GM18498 (cell line): ENCODE data around the gene TSEN54.
A peak's percentile ranks its signal among the peaks of the same experiment; 100 is the strongest.
"Not testable (repeated sequence)": the region's sequence is repeated elsewhere in the genome, so short reads cannot be mapped to it uniquely, and the experiment has no call there.

Experiments
- ATAC-seq: cut with Tn5 transposase; IDR thresholded peaks from one replicate; pipeline ENCODE4 v1.9.1; 2021; ENCODE audit warnings: mild to moderate bottlenecking, moderate library complexity; ENCODE audit not compliant: unreplicated experiment

The TSEN54 gene

DNA sequence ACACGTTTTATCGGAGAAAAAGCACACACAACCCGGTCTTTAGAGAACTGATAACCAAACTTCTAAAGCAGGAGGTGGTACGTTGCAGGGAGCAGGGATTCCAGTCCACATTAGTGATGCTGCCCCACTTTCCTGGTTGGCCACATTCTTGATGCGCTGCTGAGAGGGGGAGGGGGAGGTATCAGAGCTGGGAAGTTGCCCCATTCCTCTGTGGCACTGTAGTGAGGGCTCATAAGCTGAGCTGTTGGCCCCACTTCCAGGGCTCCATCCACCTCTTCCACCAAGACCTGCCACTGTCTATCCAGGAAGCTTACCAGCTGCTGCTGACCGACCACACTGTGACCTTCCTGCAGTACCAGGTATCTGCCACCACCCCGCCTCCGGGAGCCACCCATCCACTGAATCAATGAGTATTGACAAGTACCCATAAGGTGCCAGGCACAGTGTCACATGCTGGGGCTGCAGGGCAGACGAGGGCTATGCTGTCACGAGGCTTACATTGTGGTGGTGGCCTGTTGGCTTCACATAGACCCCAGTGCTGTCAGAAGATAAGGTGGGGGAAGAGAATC, 1.1 kb downstream of the TSEN54 start:
- ATAC-seq, result no peak

DNA sequence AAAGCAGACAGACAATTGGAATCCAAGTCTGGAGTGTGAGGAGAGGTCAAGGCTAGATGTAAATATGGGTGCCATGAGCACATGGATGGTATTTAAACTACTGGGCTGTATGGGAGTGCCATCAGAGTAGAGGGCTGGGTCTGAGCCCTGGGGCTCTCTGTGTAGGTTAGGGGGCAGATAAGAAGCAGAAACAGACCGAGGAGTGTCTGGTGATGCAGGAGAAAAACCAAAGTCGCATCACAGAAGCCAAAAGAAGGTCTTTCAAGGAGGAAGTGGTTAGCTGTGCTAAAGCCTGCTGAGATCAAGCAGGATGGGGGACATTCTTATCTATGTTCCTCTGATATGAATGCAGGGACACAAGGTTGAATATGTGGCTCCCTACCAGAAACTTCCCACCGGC, 1.9 kb downstream of the TSEN54 start:
- no peak for ATAC-seq

DNA sequence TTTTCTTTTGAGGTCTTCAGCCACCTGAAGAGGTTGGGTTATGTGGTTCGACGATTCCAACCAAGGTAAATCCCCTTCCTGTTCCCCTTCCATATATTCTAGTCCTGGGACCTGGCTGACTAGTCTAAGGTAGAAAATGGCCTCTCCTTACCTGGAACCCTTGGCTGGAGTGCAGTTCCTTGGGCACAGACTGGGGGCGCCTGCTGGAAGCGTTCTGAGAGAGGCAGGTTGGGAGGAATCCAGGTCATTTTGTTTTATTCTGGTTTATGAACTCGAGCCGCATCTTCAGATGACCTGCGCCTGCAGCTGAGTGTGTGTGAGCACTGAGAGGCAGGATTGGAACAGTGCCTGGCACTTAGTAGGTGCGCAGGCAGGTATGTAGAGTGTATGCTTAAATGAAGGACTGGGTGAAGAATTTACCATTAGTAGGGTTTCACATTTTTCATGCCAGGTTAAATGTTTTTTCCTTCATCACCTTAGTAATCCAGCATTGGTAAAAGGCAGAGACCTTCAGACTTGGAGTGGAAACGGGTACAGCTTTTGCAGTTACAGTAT, 2.7 kb downstream of the TSEN54 start:
- no peak for ATAC-seq

DNA sequence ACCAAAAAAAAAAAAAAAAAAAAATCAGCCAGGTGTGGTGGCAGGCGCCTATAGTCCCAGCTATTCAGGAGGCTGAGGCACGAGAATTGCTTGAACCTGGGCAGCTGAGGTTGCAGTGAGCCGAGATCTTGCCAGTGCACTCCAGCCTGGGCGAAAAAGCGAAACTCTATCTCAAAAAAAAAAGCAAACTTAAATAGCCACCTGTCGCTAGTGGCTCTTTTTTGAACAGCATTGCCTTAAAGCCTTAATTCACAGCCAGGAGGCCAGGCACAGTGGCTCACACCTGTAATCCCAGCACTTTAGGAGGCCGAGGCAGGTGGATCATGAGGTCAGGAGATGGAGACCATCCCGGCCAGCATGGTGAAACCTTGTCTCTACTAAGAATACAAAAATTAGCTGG, 4.1 kb downstream of the TSEN54 start:
- ATAC-seq, result not testable (repeated sequence)

DNA sequence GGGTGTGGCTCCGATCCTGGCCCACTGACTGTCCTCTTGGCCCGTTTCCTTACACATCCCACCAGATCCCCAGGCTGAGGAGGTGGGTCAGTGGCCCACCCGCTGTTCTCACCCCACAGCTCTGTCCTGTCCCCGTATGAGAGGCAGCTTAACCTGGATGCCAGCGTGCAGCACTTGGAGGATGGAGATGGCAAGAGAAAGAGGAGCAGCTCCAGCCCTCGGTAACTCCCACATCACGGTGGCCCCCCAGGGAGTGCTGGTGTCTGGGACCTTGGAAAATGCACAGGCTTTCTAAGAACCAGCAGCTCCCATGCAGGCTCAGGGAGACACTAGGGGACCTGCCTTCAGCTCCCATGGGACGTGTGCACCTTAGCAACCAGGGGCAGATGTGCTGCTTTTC, 5.0 kb downstream of the TSEN54 start:
- no peak for ATAC-seq

DNA sequence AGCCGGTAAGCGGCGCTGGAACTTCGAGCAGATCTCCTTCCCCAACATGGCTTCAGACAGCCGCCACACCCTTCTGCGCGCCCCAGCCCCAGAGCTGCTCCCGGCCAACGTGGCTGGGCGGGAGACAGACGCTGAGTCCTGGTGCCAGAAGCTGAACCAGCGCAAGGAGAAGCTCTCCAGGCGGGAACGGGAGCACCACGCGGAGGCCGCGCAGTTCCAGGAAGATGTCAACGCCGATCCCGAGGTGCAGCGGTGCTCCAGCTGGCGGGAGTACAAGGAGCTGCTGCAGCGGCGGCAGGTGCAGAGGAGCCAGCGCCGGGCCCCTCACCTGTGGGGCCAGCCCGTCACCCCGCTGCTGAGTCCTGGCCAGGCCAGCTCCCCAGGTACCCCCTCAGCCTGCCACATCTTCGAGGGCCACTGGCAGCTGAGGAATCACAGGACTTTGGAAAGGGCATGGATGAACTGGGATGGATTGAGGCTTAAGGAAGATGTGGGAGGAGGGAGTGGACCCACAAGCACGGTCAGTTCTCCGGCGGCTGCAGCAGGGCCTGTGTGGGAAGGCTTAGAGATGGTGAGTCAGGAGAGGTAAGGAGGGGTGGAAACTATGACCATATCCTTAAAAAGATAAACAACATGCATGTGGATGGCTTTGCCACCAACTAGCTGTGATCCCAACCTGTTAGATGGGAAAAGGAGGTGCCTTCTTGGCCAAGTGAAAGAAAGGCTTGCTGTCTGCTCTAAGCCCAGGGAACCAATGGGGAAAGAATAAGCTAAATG, 5.8 kb downstream of the TSEN54 start:
- ATAC-seq, result no peak

DNA sequence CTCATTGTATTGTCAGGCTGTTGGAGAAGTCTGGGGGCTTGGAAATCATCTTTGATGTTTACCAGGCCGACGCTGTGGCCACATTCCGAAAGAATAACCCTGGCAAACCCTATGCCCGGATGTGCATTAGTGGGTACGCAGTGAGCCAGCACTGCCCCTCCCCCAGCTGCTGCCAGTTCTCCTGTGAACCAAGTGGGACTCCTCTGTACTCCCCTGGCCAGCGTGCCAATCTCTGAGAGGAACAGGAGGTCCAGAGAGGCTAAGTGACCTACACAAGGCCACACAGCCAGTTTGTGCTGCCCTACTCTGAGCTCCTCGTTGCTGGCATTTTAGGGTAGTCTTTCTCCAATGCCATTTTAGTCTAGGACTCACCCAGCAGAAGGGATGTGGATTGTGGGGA, 7.3 kb downstream of the TSEN54 start:
- ATAC-seq, result no peak

DNA sequence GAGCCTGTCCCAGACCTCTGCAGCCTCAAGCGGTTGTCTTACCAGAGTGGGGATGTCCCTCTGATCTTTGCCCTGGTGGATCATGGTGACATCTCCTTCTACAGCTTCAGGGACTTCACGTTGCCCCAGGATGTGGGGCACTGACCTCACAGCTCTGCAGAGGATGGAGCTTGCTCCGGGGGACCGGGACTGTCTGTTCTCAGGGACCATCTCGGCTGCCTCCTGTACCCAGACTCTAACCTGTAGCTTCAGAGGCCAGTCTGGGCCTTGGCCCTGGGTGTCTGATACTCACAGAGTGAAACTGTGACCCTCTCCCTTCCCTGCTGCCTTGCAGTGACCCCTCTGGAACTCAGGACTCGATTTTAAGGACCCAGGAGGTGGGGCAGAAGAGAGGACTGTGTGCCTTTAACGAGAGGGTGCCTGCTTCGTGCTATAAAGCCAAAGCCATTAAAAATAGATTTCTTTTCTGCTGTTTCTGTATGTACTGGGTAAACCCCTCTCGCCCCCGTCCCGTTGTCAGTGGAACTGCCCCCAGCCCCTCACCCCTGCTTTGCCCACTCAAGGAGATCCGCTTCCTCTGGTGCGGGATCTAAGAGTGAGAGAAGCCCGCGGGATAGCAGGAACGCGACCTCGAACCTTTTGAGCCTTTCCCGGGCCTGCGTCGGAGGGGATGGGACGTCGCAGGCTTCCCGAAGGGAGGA, 8.1 kb downstream of the TSEN54 start:
- no peak for ATAC-seq

DNA sequence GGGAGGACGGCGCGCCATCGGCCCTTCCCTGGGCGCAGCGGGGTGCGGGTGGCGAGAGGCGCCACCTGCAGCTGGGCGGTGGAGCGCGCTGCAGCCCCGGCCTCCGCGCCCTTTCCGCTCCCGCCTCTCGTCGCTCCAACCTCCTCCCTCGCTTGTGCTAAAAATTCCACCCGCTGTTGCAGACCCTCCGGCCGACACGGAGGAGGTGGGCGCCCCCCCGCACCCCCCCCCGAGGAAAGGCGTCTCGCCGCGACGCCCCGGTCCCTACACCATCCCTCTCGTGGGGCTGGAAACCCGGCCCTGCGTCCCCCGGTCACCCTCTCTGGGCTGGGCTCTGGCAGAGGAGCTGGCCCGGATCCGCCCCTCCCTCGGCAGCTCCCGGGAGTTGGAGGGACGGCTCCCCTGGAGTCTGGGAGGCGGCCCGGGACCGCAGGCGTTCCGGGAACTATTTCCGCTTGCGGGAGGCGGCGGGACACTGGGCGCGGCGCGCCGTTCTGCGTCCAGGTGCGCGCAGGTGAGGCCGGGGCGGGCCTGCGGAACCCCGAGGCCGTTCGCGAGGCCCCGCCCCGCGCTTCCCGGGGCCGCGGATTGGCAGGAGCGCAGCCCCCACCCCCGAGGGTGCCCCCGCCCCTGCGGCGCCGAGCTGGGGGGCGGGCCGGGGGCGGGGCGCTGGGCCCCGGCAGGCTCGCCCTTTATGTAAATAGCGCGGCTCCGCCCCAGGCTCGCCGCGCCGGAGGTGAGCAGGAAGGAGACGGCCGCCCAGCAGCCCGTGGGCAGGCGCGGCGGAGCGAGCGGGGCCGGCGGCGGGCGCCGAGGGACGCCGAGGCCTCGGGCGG, 8.9 kb downstream of the TSEN54 start, which contains the start of gene LLGL2:
LLGL2 (plus strand) TSS at position 728 of the 836 bp plus-strand sequence. CDS start 17,730 bp downstream, outside the sequence.
- peak; percentile 84 for ATAC-seq

DNA sequence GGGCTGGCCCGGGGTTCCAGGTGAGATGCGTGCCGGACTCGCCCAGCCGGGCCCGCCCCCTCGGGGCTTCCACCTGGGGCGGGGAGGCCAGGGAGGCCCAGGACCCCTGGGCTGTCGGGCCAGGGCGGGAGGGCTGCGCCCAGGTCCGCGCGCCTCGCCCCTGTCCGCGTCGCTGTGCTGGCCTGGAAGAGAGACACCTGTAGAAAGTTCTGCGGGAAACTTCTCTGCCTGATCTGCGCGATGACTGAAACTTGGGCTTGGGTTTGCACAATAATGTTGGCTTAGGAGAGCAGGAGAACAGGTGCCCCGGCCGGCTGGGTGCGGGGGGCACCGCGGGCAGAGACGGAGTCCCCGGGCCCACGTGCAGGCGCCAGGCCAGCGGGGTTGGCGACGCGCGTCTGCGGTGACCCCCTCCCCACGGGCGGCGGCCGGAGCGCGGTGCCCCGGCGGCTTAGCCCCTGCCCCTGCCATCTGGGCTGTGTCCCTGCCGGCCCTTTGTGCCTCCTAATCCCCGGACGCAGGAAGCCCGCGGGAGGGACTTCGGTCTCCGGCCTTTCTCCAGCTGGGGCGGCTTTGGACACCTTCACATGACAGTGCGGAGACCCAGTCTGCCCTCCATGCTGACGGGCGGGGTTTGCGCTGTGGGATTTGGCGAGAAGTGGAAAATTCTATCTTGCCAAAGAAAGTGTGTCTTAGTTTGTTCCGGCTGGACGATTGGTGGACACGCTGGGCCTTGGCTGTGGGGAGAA, 9.7 kb downstream of the TSEN54 start:
- ATAC-seq, result peak; percentile 6

DNA sequence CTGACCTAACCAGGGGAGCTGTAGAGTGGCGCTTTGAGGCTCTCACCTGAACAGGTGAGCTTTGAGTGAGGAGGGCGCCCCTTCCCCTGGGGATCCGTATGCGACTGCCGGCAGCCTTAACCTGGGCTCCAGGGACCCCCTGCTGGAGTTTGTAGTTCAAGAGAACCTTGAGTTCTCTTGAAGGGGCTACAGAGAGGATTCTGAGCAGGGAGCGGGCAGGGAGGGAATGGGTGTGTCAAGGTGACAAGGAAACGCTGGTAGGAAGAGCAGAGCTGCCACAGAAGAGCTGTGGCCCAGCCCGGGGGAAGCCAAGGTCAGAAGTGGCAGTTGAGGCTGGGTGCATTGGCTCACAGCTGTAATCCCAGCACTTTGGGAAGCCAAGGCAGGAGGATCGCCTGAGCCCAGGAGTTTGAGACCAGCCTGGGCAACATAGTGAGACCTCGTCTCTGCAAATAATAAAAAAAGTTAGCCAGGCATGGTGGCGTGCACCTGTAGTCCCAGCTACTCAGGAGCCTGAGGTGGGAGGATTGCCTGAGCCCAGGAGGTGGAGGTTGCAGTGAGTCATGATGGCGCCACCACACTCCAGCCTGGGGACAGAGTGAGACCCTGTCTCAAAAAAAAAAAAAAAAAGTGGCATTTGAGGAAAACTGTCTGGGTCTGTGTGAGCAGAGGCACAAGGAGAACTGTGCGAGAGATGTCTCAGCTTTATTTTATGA, 10.4 kb downstream of the TSEN54 start:
- no peak for ATAC-seq

DNA sequence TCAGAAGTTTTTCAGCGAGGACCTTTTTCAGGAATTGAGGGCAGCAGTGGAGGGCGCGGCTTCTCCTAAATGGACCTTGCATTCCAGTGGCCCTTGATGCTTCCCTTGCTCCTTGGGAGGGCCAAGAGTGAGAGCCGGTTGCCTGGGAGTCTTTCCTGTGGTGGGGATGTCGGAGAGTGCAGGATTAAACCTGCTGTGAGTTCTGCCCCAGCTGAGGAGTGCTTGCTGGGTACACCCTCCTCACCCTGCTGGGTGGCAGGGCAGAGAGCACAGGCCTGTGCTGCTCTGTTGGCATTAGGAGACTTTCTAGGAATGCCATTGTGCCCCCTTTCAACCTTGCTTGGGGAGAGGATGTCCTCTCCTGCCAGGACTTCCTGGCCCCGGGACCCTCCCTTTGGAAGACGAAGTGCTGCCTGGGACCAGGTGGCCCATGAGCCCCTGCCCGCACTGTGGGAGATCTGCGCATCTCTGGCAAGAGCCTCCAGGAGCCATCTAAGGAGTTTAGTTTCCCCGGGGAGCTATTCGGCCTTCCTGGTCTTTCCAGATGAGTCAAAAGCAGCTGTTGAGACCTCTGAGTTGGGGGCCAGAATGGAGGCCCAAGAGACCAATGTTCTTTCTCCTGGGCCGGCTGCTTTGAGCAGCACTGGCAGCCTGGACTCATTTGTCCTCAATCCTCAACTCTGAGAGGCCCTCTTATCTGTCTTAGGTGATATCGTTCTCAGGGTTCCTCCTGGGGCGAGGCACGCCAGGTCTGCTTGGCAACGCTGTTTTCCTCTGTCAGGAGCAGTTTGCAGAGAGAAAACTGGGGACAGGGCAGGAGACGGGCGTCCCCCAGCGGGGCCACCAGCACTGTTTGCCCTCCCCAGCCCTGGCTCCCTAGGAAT, 14.8 kb downstream of the TSEN54 start:
- ATAC-seq, result no peak

DNA sequence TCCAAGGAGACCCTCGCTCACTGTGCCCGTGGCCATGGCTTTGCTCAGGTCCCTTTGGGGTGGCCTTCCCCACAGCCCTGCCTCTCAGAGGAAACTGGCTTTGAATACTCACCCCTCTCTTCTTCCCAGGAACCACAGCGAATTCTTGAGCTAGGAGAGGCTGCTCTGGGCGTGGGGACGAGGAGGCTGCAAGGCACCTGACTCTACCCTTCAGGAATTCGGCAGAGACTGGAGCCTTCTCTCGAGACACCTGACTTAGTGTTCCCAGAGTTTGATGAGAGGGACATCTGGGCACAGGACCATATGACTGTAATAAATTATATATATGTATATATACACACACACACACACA, 15.4 kb downstream of the TSEN54 start:
- no peak for ATAC-seq

DNA sequence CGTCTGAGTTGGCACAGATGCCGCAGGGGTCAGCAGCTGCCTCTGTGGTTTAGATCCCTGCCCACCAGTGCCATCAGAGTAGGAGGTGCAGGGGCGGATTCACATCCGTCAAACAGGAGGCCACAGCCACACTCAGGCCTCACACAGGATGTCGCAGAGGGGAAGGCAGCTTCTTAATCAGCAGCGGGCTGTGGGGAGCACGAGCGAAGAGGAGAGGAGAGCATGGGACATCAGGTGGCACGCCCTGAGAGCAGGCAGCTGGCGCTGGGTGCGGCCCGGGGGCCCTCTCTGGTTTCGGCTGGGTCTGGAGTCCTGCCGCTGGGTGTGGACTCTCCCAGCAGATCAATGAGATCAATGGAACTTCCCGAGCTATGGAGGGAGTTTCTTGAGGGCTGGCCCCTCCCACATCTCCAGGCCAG, 18.8 kb downstream of the TSEN54 start:
- ATAC-seq, result no peak

DNA sequence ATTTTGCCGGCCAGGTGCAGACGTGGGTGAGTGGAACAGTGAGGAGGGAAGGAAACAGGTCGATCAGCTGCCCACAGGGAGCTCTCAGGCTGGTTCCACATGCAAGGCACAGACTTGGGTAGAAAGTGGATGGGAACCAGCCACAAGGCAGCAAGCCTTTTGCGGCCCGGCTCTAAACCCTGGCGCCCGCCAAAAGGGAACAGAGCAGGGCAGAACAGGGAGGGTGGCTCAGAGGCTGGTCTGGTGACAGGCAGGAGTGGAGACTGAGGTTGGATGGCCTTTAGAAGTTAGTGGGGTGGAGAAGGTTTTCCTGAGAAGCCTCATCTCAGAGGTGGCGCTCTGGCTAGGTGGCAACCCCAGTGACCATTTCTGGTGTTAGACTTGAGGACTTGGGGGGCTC, 19.5 kb downstream of the TSEN54 start:
- ATAC-seq, result no peak

DNA sequence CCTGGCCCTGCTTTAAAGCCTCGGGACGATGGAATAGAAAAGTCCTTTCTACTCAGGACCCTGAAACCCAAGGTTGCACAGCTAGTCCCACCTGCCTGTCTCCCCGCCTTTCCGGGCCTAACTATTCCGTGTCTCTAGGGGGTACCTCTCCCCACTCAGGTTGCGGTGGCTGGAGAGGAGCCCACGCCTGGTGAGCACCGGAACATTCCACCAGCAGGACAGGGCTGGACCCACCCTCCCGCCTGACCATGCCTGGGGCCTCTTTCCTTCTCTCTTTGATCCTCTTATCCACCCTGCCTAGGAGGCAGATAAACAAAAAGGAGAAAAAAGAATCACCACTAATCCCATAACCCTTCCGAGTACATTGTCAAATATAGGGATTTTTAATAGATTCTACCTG, 20.0 kb downstream of the TSEN54 start:
- ATAC-seq, result no peak

DNA sequence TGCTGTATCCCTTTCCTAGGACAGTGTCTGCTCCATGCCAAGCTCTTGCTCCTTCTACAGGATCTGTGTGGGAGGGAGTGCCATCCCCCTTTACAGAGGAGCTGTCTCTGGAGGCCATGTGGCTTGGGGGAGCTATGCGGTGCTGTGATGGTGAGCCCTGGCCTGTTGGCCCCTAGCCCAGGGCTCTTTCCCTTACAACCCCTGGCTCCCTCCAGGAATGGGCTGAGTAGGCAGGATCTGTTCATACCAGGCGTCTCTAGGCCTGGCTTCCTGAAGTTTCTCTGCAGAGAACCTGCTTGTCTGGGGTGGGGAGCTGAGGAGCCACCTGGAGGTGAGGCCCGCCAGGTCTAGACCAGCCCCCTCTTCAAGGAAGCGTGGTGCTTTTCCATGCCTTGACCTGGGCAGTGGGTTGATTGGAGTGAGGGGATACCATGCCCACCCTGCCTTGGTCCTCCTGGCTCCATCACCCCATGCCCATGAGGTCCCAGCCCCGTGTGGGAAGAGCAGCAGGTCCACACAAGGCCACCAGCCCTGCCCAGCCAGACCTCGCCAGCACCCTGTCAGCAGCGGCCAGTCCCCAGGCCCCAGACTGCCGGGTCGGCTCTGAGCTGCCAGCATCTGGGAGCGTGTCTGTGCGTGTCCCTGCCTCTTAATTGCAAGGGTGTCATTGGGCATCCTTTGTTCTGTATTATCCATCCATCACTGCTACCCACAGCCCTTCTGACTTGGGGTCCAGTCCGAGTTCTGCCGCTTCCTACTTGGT, 23.8 kb downstream of the TSEN54 start:
- ATAC-seq, result no peak
